Stimulated activated CD4-positive, alpha-beta T cell treated with anti-CD3 and anti-CD28 coated beads, Interleukin-4, amount 100 ng/mL, for 24 hours (primary cell): Measurements from ENCODE around the gene FBXO7.
"Not testable (repeated sequence)": the region's sequence is repeated elsewhere in the genome, so short reads cannot be mapped to it uniquely, and the experiment has no call there.

ENCODE experiments used
- DNase-seq: peaks from one replicate; pipeline ENCODE4 v3.0.0-alpha.2; 2020

FBXO7 gene

GRCh38 chr22:32474635-32475467 is at the start of gene FBXO7:
Gene FBXO7 (plus strand): TSS chr22:32474811. CDS start chr22:32475003, 192 bp downstream.
- peak; percentile 86 for DNase-seq

DNA sequence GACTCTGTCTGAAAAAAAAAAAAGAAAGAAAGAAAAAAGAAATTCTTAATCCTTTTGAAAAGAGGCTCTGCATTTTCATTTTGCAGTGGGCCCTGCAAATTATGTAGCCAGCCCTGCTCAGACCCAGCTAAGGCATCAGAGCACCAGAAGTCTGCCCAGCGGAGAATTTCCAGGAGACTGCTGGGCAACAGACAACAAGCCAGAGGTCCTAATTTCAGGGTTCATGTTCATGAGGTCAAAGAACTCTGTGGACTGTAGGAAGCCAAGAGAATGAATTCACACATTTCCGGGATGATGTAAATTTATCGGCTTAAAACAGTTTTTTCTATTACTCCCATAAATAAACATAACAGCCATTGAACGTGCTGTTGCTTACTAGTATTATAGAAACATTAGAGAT is 47.7 kb upstream of the FBXO7 start:
- DNase-seq, result no peak

DNA sequence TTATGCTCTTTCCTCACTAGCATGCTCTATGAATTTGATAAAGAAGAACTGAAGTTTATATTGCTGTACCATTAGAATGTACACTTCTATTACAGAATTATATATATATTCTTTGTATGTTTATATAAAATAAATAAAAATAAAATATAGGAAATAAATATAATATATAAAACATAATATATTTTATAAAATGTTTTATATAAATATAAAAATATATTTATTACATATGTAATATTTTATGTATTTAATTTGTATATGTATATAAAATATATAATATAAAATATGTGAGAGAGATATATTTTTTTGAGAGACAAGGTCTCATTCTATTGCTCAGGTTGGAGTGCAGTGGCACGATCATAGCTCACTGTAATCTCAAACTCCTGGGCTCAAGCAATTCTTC is 44.3 kb upstream of the FBXO7 start:
- no peak for DNase-seq

DNA sequence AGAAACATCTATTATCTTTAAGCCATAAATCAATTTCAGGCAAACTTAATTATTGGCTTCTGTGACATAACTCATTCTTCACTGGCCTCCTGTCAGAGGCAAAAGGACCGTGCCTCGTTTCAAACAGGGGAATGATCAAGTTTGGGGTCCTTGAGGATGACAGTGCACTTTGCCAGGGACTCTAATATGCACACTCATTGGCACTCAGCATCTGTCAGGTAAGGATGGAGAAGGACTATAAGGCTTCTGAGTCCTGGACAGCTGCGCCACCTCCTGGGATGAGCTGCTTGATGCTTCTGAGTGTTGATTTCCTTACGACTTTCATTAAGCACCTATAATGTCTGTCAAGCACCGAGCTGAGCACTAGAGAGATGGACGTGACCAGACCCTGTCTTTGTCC is 30.5 kb upstream of the FBXO7 start:
- DNase-seq, result no peak

DNA sequence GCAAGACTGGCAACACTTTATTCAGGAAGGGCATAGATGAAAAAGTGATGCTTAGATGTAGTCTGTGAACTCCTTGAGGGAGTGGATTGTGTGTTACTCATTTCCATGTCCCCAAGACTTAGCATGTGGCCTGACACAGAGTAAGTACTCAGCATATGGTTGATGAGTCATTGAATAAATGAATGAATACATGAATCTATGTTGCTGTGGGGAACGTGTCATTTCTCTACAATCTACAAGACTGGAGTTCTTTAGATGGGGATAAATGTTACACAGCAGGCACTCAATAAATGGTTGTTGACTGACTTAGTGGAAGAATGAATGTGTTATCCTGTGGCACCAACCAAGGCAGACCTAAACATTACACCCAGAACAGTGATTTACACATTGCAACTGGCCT is 28.3 kb upstream of the FBXO7 start:
- DNase-seq, result no peak

GRCh38 chr22:32448980-32449379 is 25.6 kb upstream of the FBXO7 start:
- DNase-seq, result no peak

- no peak for DNase-seq
These were observed 17.6 kb upstream of the FBXO7 start for GRCh38 chr22:32457031-32457430.

- no peak for DNase-seq
These were observed 12.2 kb upstream of the FBXO7 start for GRCh38 chr22:32462452-32462851.

- DNase-seq, result no peak
These were observed 8.9 kb upstream of the FBXO7 start for GRCh38 chr22:32465661-32466060.

DNA sequence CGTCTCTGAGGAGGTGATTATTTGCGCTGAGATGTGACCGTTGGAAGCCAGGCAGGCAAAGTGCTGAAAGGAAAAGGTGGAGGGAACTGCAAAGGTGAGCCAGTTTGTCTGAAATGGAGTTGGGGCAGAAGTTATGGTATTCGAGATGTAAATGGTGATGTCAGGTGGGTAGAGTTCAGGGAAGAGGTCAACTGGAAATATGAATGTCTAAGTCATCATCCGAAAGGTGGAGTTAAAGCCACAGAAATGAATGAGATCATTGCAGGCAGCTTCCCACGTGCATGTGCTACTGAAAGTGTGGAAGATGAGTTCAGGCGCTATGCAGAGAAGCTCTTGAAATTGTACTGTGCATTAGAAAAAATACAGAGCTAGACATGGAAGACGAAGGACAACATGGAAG is 8.1 kb upstream of the FBXO7 start:
- DNase-seq, result no peak

DNA sequence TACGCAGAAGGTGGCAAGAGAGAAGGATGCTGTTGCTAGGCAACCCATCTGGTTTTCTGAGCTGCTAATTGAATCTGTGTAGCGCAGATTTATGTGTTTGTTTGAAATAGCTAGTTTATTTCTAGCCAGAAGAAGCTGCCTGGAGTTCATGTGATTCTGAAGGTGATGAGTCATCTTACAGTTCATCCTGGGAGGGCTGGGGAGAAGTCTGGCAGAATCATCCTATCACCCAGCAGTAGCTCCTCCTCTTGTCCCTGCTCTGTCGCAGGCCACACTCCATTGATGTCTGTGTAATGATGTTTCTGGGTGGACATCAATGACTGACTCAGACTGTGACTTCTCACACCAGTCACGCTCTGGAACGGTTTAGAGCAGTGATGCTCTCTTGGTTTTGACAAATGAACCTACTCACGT is 4.8 kb upstream of the FBXO7 start:
- DNase-seq, result no peak

GRCh38 chr22:32473388-32473952 is 1.1 kb upstream of the FBXO7 start:
- peak; percentile 52 for DNase-seq

DNA sequence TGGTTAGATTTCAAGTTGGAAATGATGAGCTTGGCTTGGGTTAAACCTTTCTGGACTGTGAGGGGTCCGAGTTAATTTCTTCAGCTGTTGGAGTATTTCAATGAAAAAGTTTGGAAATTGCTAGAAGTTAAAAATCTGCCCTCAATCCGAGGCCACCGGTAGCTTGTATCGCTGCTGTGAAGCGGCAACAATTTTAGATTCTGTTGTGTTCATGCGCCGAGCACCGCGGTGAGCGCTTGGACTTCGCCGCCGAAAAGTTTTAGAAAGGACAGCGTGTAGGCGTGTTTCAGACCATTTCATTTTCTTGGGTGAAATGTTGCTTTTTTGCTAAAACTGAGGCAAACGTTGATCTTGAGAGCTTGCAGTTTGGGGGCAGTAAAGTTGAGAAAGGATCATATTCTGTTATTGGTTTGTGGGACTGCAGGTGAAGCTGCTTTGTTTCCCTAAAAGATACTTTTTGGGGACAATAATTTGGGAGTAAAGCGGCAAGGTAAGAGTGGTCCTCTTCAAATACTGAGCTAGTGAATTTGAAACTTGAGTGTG is 928 bp downstream of the FBXO7 start:
- peak; percentile 27 for DNase-seq

DNA sequence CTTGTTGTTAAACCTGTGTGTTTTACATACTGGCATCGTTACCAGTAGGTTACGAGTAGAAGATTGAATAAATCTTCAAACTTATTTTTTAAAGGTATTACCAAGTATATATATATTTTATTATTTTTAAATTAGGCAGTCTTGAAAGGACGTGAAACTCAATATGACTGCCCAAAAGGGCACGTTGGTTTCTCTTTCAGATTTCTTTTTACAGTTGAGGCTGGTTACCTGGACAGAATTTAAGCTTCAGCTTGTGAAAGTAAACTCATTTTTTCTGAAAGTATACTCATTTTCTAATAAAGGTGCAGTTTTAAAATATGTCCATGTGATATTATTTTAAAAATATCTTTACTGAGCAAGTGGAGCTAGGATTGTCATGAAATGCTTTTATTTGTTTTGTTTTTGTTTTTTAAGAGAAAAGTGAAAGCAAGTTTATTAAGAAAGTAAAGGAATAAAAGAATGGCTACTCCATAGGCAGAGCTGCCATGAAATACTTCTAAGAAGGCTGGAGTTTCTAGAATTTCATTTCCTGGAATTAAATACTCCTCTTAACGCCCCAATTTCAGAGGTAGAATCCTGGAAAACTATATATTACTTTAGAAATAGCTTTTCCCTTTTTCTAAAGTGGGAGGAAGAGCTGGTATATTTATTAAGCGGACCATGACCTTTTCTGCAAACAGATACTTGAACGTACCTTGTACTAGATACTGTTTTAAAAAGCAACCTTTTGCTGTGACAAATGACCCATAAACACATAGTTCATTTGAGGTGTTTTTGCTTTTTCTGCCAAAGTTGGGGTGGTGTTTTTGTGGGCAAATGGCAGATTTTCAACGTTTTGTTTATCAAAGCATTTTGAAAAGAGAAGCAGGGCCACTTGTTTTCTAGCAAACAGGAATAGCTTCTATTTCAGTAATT is 1.9 kb downstream of the FBXO7 start:
- no peak for DNase-seq

DNA sequence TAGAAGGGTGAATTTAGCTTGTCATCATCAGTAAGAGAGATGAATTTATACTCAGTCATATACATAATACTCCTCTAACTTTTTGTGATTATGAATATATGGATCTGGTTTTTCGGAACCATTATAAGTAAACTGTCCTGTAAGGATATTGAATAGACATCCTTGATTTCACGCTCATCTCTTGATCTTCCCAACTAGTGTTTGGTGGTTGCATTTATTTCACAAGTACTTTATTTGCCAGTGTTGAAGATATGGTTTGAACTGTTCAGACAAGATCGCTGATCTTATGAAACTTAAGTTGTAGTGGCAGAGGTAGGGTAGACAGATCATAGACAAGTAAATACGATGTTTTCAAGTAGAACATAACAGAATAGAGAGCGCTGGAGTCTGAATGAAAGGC is 3.0 kb downstream of the FBXO7 start:
- no peak for DNase-seq

- DNase-seq, result not testable (repeated sequence)
These were observed 3.9 kb downstream of the FBXO7 start for GRCh38 chr22:32478552-32478951.

- no peak for DNase-seq
These were observed 4.4 kb downstream of the FBXO7 start for GRCh38 chr22:32478994-32479393.

DNA sequence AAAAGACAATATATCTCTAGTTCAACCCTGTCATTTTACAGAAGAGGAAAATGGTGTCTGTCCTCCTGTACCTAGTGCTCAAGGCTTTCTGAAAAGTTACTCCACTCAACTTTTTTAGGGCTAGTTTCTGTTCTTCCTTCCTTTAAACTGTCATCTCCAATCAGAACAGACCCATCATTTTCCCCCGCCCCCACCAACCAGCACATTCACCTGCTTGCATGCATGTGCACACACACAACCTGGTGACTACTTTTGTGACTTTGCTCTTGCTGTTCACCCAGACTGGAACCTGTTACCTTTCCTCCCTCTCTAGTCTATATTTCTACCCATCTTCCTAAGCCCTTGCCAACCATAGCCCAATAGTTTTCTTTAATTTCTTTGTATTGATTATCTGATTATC is 5.6 kb downstream of the FBXO7 start:
- peak; percentile 7 for DNase-seq

DNA sequence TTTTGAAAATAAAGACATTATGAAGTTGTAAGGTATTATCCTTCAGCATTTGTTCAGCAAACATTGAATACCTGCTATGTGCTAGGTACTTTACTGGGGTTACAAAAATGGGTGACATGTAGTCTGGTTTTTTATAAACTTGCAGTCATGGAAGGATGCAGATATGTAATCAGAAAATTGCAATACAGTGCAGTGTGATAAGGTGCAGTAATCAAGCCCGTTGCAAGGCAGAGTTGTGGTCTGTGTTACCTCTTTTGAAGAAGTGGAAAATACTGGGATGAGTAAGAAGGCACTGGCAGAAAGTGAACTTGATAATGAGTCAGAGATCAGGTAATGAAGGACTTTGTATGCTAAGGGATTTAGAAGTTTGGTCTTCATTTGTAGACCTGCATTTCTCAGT is 8.1 kb downstream of the FBXO7 start:
- DNase-seq, result peak; percentile 50

- DNase-seq, result no peak
These were observed 12.2 kb downstream of the FBXO7 start for GRCh38 chr22:32486656-32487390.

GRCh38 chr22:32487461-32487860 is 12.8 kb downstream of the FBXO7 start:
- DNase-seq, result no peak

DNA sequence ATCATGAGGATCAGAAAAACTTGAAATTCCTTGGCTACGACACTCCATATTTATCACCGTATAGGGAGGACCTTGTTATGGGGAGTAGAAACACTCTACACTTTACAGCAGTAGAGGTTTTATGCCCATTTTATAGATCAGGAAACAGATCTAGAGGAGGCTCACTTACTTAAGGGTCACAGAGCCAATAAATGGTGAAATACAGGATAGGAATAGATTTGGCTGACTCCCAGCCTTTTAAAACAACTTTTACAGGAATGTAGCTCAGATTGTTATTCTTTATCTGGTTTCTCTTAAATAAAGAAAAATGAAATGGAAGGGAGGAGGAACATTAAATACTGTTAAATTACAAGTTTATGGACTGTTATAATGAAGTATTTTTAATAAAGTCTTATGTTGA is 14.8 kb downstream of the FBXO7 start:
- no peak for DNase-seq

DNA sequence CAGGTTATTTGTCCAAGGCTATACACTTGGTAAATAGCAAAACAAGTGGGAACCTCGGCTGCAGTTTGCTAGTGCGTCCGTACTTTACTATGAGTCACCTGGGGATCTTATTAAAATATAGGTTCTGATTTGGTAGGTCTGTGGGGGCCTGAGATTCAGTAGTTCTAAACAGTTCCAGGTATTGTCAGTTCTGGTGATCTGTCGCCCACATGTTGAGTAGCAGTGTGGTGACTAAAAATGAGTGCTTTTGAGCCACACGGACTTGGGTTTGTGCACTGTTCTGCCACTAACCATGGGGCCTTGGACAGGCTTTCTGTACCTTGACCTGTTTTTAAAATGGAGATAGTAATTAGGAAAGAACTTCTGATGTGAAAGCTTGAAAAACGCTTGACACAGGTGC is 15.7 kb downstream of the FBXO7 start:
- DNase-seq, result no peak
